H1 (cell line): ENCODE data around the gene RNASE7. TPM values are rescaled to one million over a fixed set of nuclear protein-coding genes. Genes with fewer than 3 reads are reported as not detected.
A peak's percentile ranks its signal among the peaks of the same experiment; 100 is the strongest.

Source experiments
- ATF3 ChIP-seq: IDR thresholded peaks from 2 replicates; pipeline ENCODE4 v1.6.1; 2011; ENCODE audit warnings: low read depth, mild to moderate bottlenecking, low read length; ENCODE audit not compliant: insufficient read depth
- BACH1 ChIP-seq: IDR thresholded peaks from 2 replicates; pipeline ENCODE4 v1.6.1; 2012; ENCODE audit warnings: low read length, improper control_type of control experiment
- BCL11A ChIP-seq, 2 experiments: IDR thresholded peaks; one replicate each; pipeline ENCODE4 v1.6.1; 2011; ENCODE audit warnings: low read depth in 2 of 2, low read length in 2 of 2, mild to moderate bottlenecking in 2 of 2
- CBX5 ChIP-seq: fragments of 300-800, 300-1000 bp; sonication (generic); IDR thresholded peaks from 2 replicates; pipeline ENCODE4 v1.7.1; 2016; ENCODE audit warnings: antibody characterized with exemption, low read length, low read depth
- CEBPB ChIP-seq: IDR thresholded peaks from 2 replicates; pipeline ENCODE4 v1.6.1; 2012; ENCODE audit warnings: low read depth, low read length
- CTBP2 ChIP-seq: IDR thresholded peaks from 2 replicates; pipeline ENCODE4 v1.7.0; 2011; ENCODE audit warnings: borderline replicate concordance, mild to moderate bottlenecking, moderate library complexity, mixed read lengths, low read length; ENCODE audit not compliant: insufficient read depth, insufficient read length
- E2F6 ChIP-seq: IDR thresholded peaks from 2 replicates; pipeline ENCODE4 v1.6.1; 2012; ENCODE audit warnings: inconsistent platforms
- EGR1 ChIP-seq: IDR thresholded peaks from 2 replicates; pipeline ENCODE4 v1.6.1; 2011; ENCODE audit warnings: low read depth, low read length, borderline replicate concordance
- EP300 ChIP-seq, 2 experiments: IDR thresholded peaks; 1 replicate in 1 of 2; 2 replicates in 1 of 2; pipeline ENCODE4 v1.6.1; 2011 to 2012; ENCODE audit warnings: low read depth in 2 of 2, low read length in 2 of 2, mild to moderate bottlenecking in 2 of 2, borderline replicate concordance in 1 of 2, inconsistent platforms in 1 of 2, moderate library complexity in 1 of 2
- GTF2F1 ChIP-seq: IDR thresholded peaks from 2 replicates; pipeline ENCODE4 v1.6.1; 2012; ENCODE audit warnings: low read depth, low read length, improper control_type of control experiment, borderline replicate concordance
- JUND ChIP-seq: IDR thresholded peaks from 2 replicates; pipeline ENCODE4 v1.6.1; 2011; ENCODE audit warnings: mild to moderate bottlenecking, improper control_type of control experiment, low read length
- KDM1A ChIP-seq: fragments of 200-600, 300-600 bp; sonication (generic); IDR thresholded peaks from 2 replicates; pipeline ENCODE4 v1.7.1; 2016; ENCODE audit warnings: mild to moderate bottlenecking, low read length, borderline replicate concordance
- KDM4A ChIP-seq: IDR thresholded peaks from one replicate; pipeline ENCODE4 v1.7.1; 2012; ENCODE audit warnings: low read depth, mild to moderate bottlenecking, moderate library complexity, low read length, inconsistent platforms; ENCODE audit not compliant: severe bottlenecking
- MAFK ChIP-seq: IDR thresholded peaks from 2 replicates; pipeline ENCODE4 v1.6.1; 2012; ENCODE audit warnings: low read depth, mild to moderate bottlenecking, improper control_type of control experiment, low read length
- MAX ChIP-seq: IDR thresholded peaks from 2 replicates; pipeline ENCODE4 v1.6.1; 2012; ENCODE audit warnings: inconsistent platforms
- RAD21 ChIP-seq, 2 experiments: IDR thresholded peaks in 1 of 2; conservative IDR thresholded peaks in 1 of 2; 2 replicates each; pipeline ENCODE4 v1.6.1; 2011; ENCODE audit warnings: low read depth in 2 of 2, low read length in 2 of 2, improper control_type of control experiment in 1 of 2, inconsistent platforms in 1 of 2, mild to moderate bottlenecking in 1 of 2, moderate library complexity in 1 of 2
- SIRT6 ChIP-seq: IDR thresholded peaks from one replicate; pipeline ENCODE4 v1.7.1; 2012; ENCODE audit warnings: low read length, inconsistent platforms
- SP2 ChIP-seq: IDR thresholded peaks from 2 replicates; pipeline ENCODE4 v1.6.1; 2012; ENCODE audit warnings: mild to moderate bottlenecking, low read length, inconsistent platforms
- SP4 ChIP-seq: IDR thresholded peaks from 2 replicates; pipeline ENCODE4 v1.6.1; 2012; ENCODE audit warnings: low read length, inconsistent platforms
- TAF1 ChIP-seq: IDR thresholded peaks from 2 replicates; pipeline ENCODE4 v1.6.1; 2011; ENCODE audit warnings: mild to moderate bottlenecking, low read depth, low read length
- TCF12 ChIP-seq: IDR thresholded peaks from 2 replicates; pipeline ENCODE4 v1.6.1; 2011; ENCODE audit warnings: low read depth, mild to moderate bottlenecking, low read length
- TEAD4 ChIP-seq: IDR thresholded peaks from 2 replicates; pipeline ENCODE4 v1.6.1; 2012; ENCODE audit warnings: low read depth, low read length, inconsistent platforms, mixed read lengths
- polyA plus RNA-seq, 7 experiments: library from polyadenylated mRNA; depleted of rRNA in 3 of 7; stranded (reverse) in 5 of 7; unstranded in 2 of 7; fragments of >200 nt in 5 of 7; fragments of 200-250 nt in 2 of 7; gene quantifications; 1 replicate in 5 of 7; 2 replicates in 1 of 7; 4 replicates in 1 of 7; pipeline versions ENCODE4 v1.2.1 to v1.2.3, GENCODE V29; 2011 to 2013; ENCODE audit warnings: missing spikeins in 2 of 7, mixed read lengths in 2 of 7
- total RNA-seq: library from RNA; stranded (reverse); fragmentation: NEBNext Ultra II Directional; extraction: Animal tissue kit (Norgen Biotek cat#: 25700); gene quantifications from 2 replicates; pipeline ENCODE4 v1.2.1, GENCODE V29; 2021

The RNASE7 gene
- total and polyA plus RNA-seq, 2 of the 8 experiments (the other 6 are each of a cell fraction or from before 2014, with no cell fraction given) = not detected

GRCh38 chr14:21092273-21093011 is 50.3 kb downstream of the RNASE7 start (continued):
- TF ChIP-seq MAX = peak; percentile 90
- peak; percentile 73; the same call in 1 of the 2 replicates for TF ChIP-seq E2F6
- TF ChIP-seq GTF2F1 = peak; percentile 69; the same call in 1 of the 2 replicates
- no peak for TF ChIP-seq CBX5
- no peak for TF ChIP-seq BCL11A (IDR thresholded peaks at IDR 0.05; ENCODE audit: low read depth in 2 of 2, low read length in 2 of 2)
- TF ChIP-seq ATF3 = peak; percentile 85
- 0 out of 2 replicates have a peak, but pooled peaks have one; percentile 22 for TF ChIP-seq MAFK
- no peak for TF ChIP-seq KDM1A
- no peak for TF ChIP-seq SP2
- TF ChIP-seq JUND = peak; percentile 73; the same call in 1 of the 2 replicates
- TF ChIP-seq EGR1 = 0 out of 2 replicates have a peak, but pooled peaks have one; percentile 52
- TF ChIP-seq SP4 = no peak
- peak; percentile 68; the same call in 1 of the 2 replicates for TF ChIP-seq TCF12
- TF ChIP-seq CEBPB = no peak
- 0 out of 2 replicates have a peak, but pooled peaks have one; percentile 31 for TF ChIP-seq TAF1
- no peak for TF ChIP-seq SIRT6
- TF ChIP-seq RAD21 (IDR thresholded peaks at IDR 0.05 in 1 of 2, conservative IDR thresholded peaks at IDR 0.05 in 1 of 2; ENCODE audit: low read depth in 2 of 2, low read length in 2 of 2) = peak; percentile 87 to 92
- TF ChIP-seq KDM4A = no peak
- peak in 1 of 2 experiments; percentile 63; a peak in 1 of 3 replicates for TF ChIP-seq EP300 (IDR thresholded peaks at IDR 0.05; ENCODE audit: borderline replicate concordance in 1 of 2, low read depth in 2 of 2, low read length in 2 of 2)
- no peak for TF ChIP-seq BACH1
- TF ChIP-seq CTBP2 = no peak
- TF ChIP-seq TEAD4 = no peak
